Body of pancreas (tissue), 4 donors: ENCODE data around the gene IL7R. TPM values are rescaled to one million over a fixed set of nuclear protein-coding genes. Genes with fewer than 3 reads are reported as not detected.

Source experiments
- ATAC-seq: fragments of 150-250 bp; one replicate; pipeline ENCODE4 v1.9.1; 2016
- DNase-seq, 4 donors: peaks; one replicate each; pipeline ENCODE4 v3.0.0-alpha.2; 2019
- H3K27ac ChIP-seq, 4 donors: fragments of 200-600 bp; sonication (generic); 1 replicate in 3 of 4; 2 replicates in 1 of 4; pipeline versions ENCODE4 v1.5.1 to v1.6.1; 2016 to 2019; ENCODE audit warnings: mild to moderate bottlenecking in 1 of 4, mixed read lengths in 1 of 4, moderate library complexity in 1 of 4
- H3K27me3 ChIP-seq, 2 donors: fragments of 200-600 bp; sonication (generic); one replicate each; pipeline ENCODE4 v1.6.0; 2016; ENCODE audit warnings: mild to moderate bottlenecking in 1 of 2
- H3K36me3 ChIP-seq, 2 donors: fragments of 200-600 bp; sonication (generic); replicated peaks in 1 of 2; 2 replicates each; pipeline ENCODE4 v1.5.1; 2016; ENCODE audit warnings: low read depth in 2 of 2; ENCODE audit not compliant: insufficient read depth in 1 of 2
- H3K4me1 ChIP-seq: fragments of 200-600 bp; sonication (generic); one replicate; pipeline ENCODE4 v1.6.0; 2016
- H3K4me3 ChIP-seq, 2 donors: fragments of 200-600 bp; sonication (generic); 1 replicate in 1 of 2; 2 replicates in 1 of 2; pipeline ENCODE4 v1.5.1; 2016 to 2019
- H3K9me3 ChIP-seq, 3 donors: fragments of 200-600 bp; sonication (generic); 1 replicate in 2 of 3; 2 replicates in 1 of 3; pipeline ENCODE4 v1.5.1; 2016
- CTCF ChIP-seq, 7 experiments: fragments of 450-650 bp in 4 of 7; fragments of 200-600 bp in 3 of 7; sonication (generic) in 3 of 7; IDR thresholded peaks; one replicate each; pipeline ENCODE4 v1.5.1; 2016 to 2019; ENCODE audit warnings: antibody characterized with exemption in 7 of 7
- POLR2A ChIP-seq, 3 donors: fragments of 450-650 bp; IDR thresholded peaks; one replicate each; pipeline ENCODE4 v1.6.1; 2016; ENCODE audit warnings: antibody characterized with exemption in 3 of 3, mild to moderate bottlenecking in 2 of 3
- WGBS, 2 donors: methylation state at CpG; one replicate each; pipeline ENCODE4 v1.1.5; 2017; 5-methylcytosine and 5-hydroxymethylcytosine counted together
- intact Hi-C: fragments of 100-400 bp; cut with DNase I; formaldehyde crosslinking; loops from one replicate; pipeline ENCODE4 v1.15.1; 2023
- total RNA-seq, 2 donors: library from RNA; depleted of rRNA; stranded (reverse); fragments of >200 nt; gene quantifications; one replicate each; pipeline ENCODE4 v1.1.0, GENCODE V29; 2016

The IL7R gene
- total RNA-seq, 2 donors from 2014 or later, result 13.5 to 27.0 TPM

DNA sequence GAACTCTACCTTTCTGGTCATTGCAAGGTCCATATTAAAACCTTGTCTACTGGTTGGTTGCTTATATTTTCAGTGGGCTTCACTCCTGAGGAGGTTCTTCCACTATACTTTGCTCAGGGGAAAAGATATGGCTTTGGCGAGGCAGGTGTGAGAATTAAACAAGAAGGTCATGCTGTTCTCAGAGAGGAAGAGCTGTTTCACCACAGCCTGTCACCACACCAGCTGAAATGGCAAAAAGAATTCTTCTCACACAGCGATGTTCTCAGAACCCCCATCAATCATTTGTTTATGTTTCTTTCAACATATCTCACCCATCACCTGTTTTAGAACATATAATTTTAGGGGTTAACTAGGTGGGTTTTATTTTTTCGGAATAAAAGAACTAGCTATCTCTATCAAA, 43.1 kb downstream of the IL7R start:
- no peak overlapping the region for H3K4me3 ChIP-seq
- no peak for TF ChIP-seq CTCF (IDR thresholded peaks at IDR 0.05)
- no peak for TF ChIP-seq POLR2A (IDR thresholded peaks at IDR 0.05)
- no peaks in the 10 kb centered on the region for H3K36me3 ChIP-seq
- no peak overlapping the region for H3K27ac ChIP-seq
- H3K4me1 ChIP-seq, result no peaks in the 10 kb centered on the region
- WGBS, 2 donors, result 29 to 58% methylated on average over 3 of the region's 3 CpGs
- DNase-seq (no peak), ATAC-seq (no peak)
- H3K27me3 ChIP-seq, result no peaks in the 10 kb centered on the region
- intact Hi-C loops, result no loop called here
- no peaks in the 10 kb centered on the region for H3K9me3 ChIP-seq

- Histone ChIP-seq H3K27ac (no peak overlapping the region), H3K27me3 (no peaks in the 10 kb centered on the region), H3K9me3 (no peaks in the 10 kb centered on the region), H3K4me3 (no peak overlapping the region), H3K36me3 (no peaks in the 10 kb centered on the region), H3K4me1 (no peaks in the 10 kb centered on the region)
- DNase-seq, result no peak
- no peak for ATAC-seq
- no peak for TF ChIP-seq POLR2A (IDR thresholded peaks at IDR 0.05)
- no peak for TF ChIP-seq CTCF (IDR thresholded peaks at IDR 0.05)
- intact Hi-C loops, result no loop called here
- WGBS, 2 donors, result 69 to 82% methylated on average over 3 of the region's 3 CpGs
These were observed 44.4 kb downstream of the IL7R start for GRCh38 chr5:35900972-35901695.

DNA sequence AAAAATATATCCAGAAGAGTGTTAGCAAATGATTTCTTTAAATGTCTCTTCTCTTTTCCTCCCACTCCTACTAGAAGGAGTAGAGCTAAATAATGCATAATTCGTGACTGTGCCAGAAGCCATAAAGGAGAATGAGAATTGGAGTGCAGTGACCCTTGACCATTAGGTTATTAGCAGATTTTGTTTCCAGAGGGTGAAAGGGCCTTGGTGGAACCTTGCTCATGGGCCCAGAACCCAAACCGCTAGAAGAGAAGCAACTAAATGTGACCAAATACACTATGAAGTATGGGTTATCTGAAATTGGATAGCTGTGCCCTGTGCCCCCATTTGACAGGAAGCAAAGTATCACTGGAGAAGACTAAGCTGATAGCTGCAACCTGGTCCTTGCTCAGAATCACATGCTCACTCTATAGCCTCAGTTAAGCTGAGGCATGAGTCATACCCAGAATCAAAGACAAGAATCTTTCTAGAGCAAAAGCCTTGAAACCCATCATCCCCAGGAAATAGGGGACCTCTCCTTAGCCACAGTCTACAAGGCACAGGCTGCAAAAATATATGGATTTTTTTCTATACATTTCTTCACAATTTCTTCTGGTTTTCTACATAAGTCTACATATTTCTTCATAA, 45.5 kb downstream of the IL7R start:
- Histone ChIP-seq H3K36me3 (no peaks in the 10 kb centered on the region), H3K4me1 (no peaks in the 10 kb centered on the region), H3K4me3 (no peak overlapping the region), H3K27me3 (no peaks in the 10 kb centered on the region), H3K27ac (no peak overlapping the region), H3K9me3 (no peaks in the 10 kb centered on the region)
- intact Hi-C loops, result no loop called here
- DNase-seq (no peak), ATAC-seq (no peak)
- TF ChIP-seq POLR2A (IDR thresholded peaks at IDR 0.05), result no peak
- TF ChIP-seq CTCF (IDR thresholded peaks at IDR 0.05), result no peak
- 63 to 75% methylated on average over 2 of the region's 2 CpGs for WGBS, 2 donors

GRCh38 chr5:35903631-35904203, 47.0 kb downstream of the IL7R start:
- ATAC-seq, result no peak
- Histone ChIP-seq H3K36me3 (no peaks in the 10 kb centered on the region), H3K27ac (no peak overlapping the region), H3K4me3 (no peak overlapping the region), H3K4me1 (no peaks in the 10 kb centered on the region), H3K9me3 (no peaks in the 10 kb centered on the region), H3K27me3 (no peaks in the 10 kb centered on the region)
- WGBS, 2 donors, result 88 to 89% methylated on average over 6 of the region's 6 CpGs
- intact Hi-C loops, result no loop called here
- no peak for TF ChIP-seq POLR2A (IDR thresholded peaks at IDR 0.05)
- TF ChIP-seq CTCF (IDR thresholded peaks at IDR 0.05), result no peak
- DNase-seq, result no peak
